ENCODE measurements around the gene SUCLG2.

DNA sequence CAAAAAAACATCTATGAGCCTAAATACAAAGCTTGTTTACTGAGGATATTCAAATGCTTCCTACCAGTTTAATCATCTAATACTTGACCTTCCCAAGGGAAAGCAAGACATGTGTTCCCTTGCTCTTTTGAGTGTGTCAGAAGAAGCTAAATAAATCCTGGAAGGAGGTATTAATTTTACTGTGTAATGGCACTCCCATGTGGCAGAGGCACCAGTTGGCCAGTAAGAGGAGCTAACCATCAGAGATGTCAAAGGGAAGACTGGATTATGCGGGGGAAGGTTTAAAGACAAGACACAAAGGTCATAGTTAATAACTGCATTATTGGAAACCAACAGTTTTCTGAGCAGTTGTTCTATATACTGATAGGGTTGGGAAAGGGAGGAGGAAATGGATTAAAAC is 125.1 kb downstream of the SUCLG2 start:
- no peak for TF ChIP-seq CTCF (conservative IDR thresholded peaks at IDR 0.05; ENCODE audit: low read depth, low read length)
- TF ChIP-seq BHLHE40 (IDR thresholded peaks at IDR 0.05; ENCODE audit: low read depth, low read length) = no peak
- no peak for TF ChIP-seq CHD1 (IDR thresholded peaks at IDR 0.05; ENCODE audit: low read depth, low read length)
- TF ChIP-seq RAD21 (IDR thresholded peaks at IDR 0.05; ENCODE audit: low read length) = no peak
- no peak for TF ChIP-seq POLR2A (IDR thresholded peaks at IDR 0.05; ENCODE audit: low read depth, low read length)
- TF ChIP-seq FOS (IDR thresholded peaks at IDR 0.05; ENCODE audit: low read depth, low read length) = no peak
- no peak for TF ChIP-seq MAFK (IDR thresholded peaks at IDR 0.05; ENCODE audit: low read depth, low read length)
- no peak for TF ChIP-seq USF2 (IDR thresholded peaks at IDR 0.05; ENCODE audit: low read depth, low read length)
- no peak for TF ChIP-seq RCOR1 (IDR thresholded peaks at IDR 0.05; ENCODE audit: insufficient replicate concordance, low read length)
- no peak for TF ChIP-seq SMC3 (IDR thresholded peaks at IDR 0.05; ENCODE audit: low read depth, low read length)
- no peak for TF ChIP-seq MXI1 (IDR thresholded peaks at IDR 0.05; ENCODE audit: borderline replicate concordance, low read depth, low read length)
- TF ChIP-seq CEBPB (IDR thresholded peaks at IDR 0.05; ENCODE audit: low read depth, low read length) = no peak
- TF ChIP-seq NFE2L2 (IDR thresholded peaks at IDR 0.05; ENCODE audit: low read depth, low read length) = no peak

Measured in IMR-90 (cell line).